Uterus (tissue), 2 donors: ENCODE measurements around the gene SNX10.

ENCODE experiments used
- POLR2A ChIP-seq, 2 donors: fragments of 450-650 bp; IDR thresholded peaks; one replicate each; pipeline ENCODE4 v1.6.1; 2016; ENCODE audit warnings: antibody characterized with exemption in 2 of 2, mild to moderate bottlenecking in 1 of 2, moderate library complexity in 1 of 2
- TF ChIP-seq, protein P1 (sequence below), 4 experiments: fragments of 200-600 bp in 2 of 4; fragments of 450-650 bp in 2 of 4; sonication (generic) in 2 of 4; IDR thresholded peaks; one replicate each; pipeline ENCODE4 v1.5.1; 2016 to 2019; ENCODE audit warnings: antibody characterized with exemption in 4 of 4, mild to moderate bottlenecking in 2 of 4, moderate library complexity in 1 of 4

DNA sequence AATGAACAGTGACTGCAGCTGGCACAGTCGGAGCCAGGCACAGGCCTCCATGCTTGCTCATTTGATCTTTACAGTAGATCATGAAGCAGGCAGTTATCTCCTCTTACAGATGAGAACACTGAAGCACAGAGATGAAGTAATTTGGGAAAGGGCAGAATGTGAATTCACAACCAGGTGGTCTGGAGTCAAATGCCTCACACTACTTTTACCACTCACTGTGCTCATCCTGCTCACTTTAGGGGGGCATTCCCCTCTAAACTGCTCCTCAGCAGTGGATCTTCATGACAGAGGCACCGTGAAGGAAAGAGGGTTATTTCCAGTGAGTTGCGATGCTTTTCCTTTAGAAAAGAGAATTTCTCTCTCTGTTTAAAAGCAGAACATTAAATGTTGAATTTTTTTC, 15.1 kb downstream of the SNX10 start:
- TF ChIP-seq, protein P1, sequence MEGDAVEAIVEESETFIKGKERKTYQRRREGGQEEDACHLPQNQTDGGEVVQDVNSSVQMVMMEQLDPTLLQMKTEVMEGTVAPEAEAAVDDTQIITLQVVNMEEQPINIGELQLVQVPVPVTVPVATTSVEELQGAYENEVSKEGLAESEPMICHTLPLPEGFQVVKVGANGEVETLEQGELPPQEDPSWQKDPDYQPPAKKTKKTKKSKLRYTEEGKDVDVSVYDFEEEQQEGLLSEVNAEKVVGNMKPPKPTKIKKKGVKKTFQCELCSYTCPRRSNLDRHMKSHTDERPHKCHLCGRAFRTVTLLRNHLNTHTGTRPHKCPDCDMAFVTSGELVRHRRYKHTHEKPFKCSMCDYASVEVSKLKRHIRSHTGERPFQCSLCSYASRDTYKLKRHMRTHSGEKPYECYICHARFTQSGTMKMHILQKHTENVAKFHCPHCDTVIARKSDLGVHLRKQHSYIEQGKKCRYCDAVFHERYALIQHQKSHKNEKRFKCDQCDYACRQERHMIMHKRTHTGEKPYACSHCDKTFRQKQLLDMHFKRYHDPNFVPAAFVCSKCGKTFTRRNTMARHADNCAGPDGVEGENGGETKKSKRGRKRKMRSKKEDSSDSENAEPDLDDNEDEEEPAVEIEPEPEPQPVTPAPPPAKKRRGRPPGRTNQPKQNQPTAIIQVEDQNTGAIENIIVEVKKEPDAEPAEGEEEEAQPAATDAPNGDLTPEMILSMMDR (IDR thresholded peaks at IDR 0.05), result no peak
- no peak for TF ChIP-seq POLR2A (IDR thresholded peaks at IDR 0.05)
